CD4-positive, alpha-beta T cell (primary cell): ENCODE measurements around the gene GPR3. TPM values are rescaled to one million over a fixed set of nuclear protein-coding genes. Genes with fewer than 3 reads are reported as not detected.
A peak's percentile ranks its signal among the peaks of the same experiment; 100 is the strongest.
"Not testable (repeated sequence)": the region's sequence is repeated elsewhere in the genome, so short reads cannot be mapped to it uniquely, and the experiment has no call there.

Experiments used
- ATAC-seq: fragments of 200-7000 bp; cut with Tn5 transposase; one replicate; pipeline ENCODE4 v1.10.0; 2022; ENCODE audit warnings: mild to moderate bottlenecking; ENCODE audit not compliant: poor library complexity
- CTCF ChIA-PET: fragments of 350-600 bp; sonication (Branson Sonifier 250); formaldehyde crosslinking; loops from one replicate; lab custom pipeline; 2021; ENCODE audit warnings: antibody characterized with exemption, inconsistent platforms; lab: Charles Lee
- POLR2A ChIA-PET: fragments of 350-600 bp; sonication (Branson Sonifier 250); formaldehyde crosslinking; loops from one replicate; lab custom pipeline; 2021; ENCODE audit warnings: antibody characterized with exemption, inconsistent platforms; lab: Charles Lee
- DNase-seq, 14 experiments: peaks; one replicate each; pipeline ENCODE4 v3.0.0-alpha.2; 2013 to 2020; ENCODE audit warnings: mixed read lengths in 2 of 14
- H3K27ac ChIP-seq, 2 donors: one replicate each; pipeline versions ENCODE4 v1.5.1 to v1.7.0; 2013; ENCODE audit warnings: low read length in 2 of 2, low read depth in 1 of 2, mild to moderate bottlenecking in 1 of 2
- H3K27me3 ChIP-seq, 2 experiments: 1 replicate in 1 of 2; 2 replicates in 1 of 2; pipeline versions ENCODE4 v1.6.1 to v1.7.0; 2013; ENCODE audit warnings: low read length in 2 of 2, control low read depth in 1 of 2, mild to moderate bottlenecking in 1 of 2, moderate library complexity in 1 of 2; ENCODE audit not compliant: insufficient read depth in 2 of 2, control insufficient read depth in 1 of 2
- H3K36me3 ChIP-seq: one replicate; pipeline ENCODE4 v1.6.1; 2013; ENCODE audit warnings: low read length, control low read depth; ENCODE audit not compliant: insufficient read depth
- H3K4me1 ChIP-seq: one replicate; pipeline ENCODE4 v1.6.1; 2013; ENCODE audit warnings: low read length, control low read depth; ENCODE audit not compliant: insufficient read depth
- H3K4me3 ChIP-seq: one replicate; pipeline ENCODE4 v1.5.1; 2013; ENCODE audit warnings: mild to moderate bottlenecking, low read length, moderate library complexity
- H3K9me3 ChIP-seq, 2 experiments: 1 replicate in 1 of 2; 2 replicates in 1 of 2; pipeline versions ENCODE4 v1.6.1 to v1.7.0; 2013; ENCODE audit warnings: low read length in 2 of 2, mild to moderate bottlenecking in 2 of 2, control low read depth in 1 of 2, moderate library complexity in 1 of 2; ENCODE audit not compliant: control insufficient read depth in 1 of 2, insufficient read depth in 1 of 2
- H3K27ac Mint-ChIP-seq: one replicate; pipeline ENCODE4 v1.8.0; 2020; ENCODE audit warnings: mixed read lengths
- H3K27me3 Mint-ChIP-seq: one replicate; pipeline ENCODE4 v1.8.0; 2021; ENCODE audit warnings: mixed read lengths
- H3K36me3 Mint-ChIP-seq: one replicate; pipeline ENCODE4 v1.8.0; 2021; ENCODE audit warnings: low read depth, mixed read lengths
- H3K4me1 Mint-ChIP-seq: one replicate; pipeline ENCODE4 v1.8.0; 2021; ENCODE audit warnings: low read depth, mixed read lengths
- H3K4me3 Mint-ChIP-seq: one replicate; pipeline ENCODE4 v1.8.0; 2020; ENCODE audit warnings: mild to moderate bottlenecking, mixed read lengths
- H3K9me3 Mint-ChIP-seq: one replicate; pipeline ENCODE4 v1.8.0; 2020; ENCODE audit warnings: mixed read lengths
- intact Hi-C, 2 experiments: fragments of 100-400 bp; cut with DNase I in 1 of 2; cut with micrococcal nuclease in 1 of 2; formaldehyde crosslinking; loops; one replicate each; pipeline versions ENCODE4 v1.15.1 to v1.9.0; 2023 to 2025; cut with DNase I, micrococcal nuclease
- total RNA-seq, 174 experiments: library from RNA in 2 of 174; stranded (reverse) in 2 of 174; gene quantifications; one replicate each; pipeline ENCODE4 v1.2.3 and lab custom pipeline; 2021 to 2026
- TF ChIP-seq, protein P1 (sequence below): fragments of 200-600 bp; IDR thresholded peaks from one replicate; pipeline ENCODE4 v1.8.0; 2022; ENCODE audit warnings: antibody characterized with exemption, mild to moderate bottlenecking

GPR3 gene
- total RNA-seq, 2 experiments from 2014 or later = 0.14 to 0.19 TPM

DNA sequence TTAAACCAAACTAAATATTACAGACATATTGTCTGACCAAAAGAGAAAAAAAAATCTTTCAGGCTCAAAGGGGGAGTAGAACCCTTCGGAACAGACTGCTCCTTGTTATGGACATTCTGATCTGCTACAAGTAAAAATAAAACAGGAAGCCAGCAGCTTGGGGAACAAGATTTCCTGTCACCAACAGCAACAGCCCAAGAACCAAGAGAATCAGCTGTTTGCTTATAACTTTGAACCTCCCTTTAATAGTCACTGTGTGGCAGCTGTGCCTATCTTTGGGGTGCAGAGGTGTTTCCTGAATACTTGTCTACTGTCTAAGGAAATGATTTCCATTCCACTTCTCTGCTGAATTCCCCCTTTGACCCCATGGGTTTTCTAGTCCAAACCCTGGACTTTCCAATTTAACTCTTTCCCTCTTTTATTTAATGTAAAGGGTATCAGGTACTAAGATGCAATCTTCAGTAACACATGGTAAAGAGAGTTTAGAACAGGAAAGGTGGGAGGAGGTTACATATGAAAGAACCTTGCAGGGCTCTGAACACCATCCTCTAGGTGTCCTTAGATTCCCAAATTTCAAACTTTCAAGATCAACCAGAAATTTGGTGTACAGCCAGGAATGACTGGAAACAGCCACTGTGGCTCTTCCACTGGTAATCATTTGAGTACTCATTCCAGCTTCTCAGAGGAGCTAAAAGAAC is 38.6 kb downstream of the GPR3 start:
- DNase-seq (peak in 9 of 14 experiments; percentile 7 to 83 (median 19)), ATAC-seq (peak; percentile 87)
- peaks cover 22% of the 10 kb centered on the region for H3K36me3 ChIP-seq
- H3K4me1 ChIP-seq = peaks cover 90% of the 10 kb centered on the region
- Mint-ChIP-seq H3K27me3 (no peaks in the 10 kb centered on the region), H3K36me3 (peaks cover 31% of the 10 kb centered on the region), H3K9me3 (no peaks in the 10 kb centered on the region), H3K4me3 (peak overlapping the region; percentile 74), H3K4me1 (peaks cover 87% of the 10 kb centered on the region), H3K27ac (peak overlapping the region; percentile 86)
- peak overlapping the region; percentile 16 for H3K4me3 ChIP-seq
- ChIA-PET CTCF (interaction anchor here (0.9 to 2.0 kb wide), 6 partner anchors 13 to 238 kb away, joined by 3 to 9 read pairs (median 4); no protein-coding TSS in a partner anchor), POLR2A (interaction anchor here (0.8 to 4.1 kb wide), 13 partner anchors 10 to 173 kb away, joined by 3 to 21 read pairs (median 5); partner anchors contain the start of genes AHDC1 and WASF2)
- H3K9me3 ChIP-seq = no peaks in the 10 kb centered on the region
- TF ChIP-seq, protein P1, sequence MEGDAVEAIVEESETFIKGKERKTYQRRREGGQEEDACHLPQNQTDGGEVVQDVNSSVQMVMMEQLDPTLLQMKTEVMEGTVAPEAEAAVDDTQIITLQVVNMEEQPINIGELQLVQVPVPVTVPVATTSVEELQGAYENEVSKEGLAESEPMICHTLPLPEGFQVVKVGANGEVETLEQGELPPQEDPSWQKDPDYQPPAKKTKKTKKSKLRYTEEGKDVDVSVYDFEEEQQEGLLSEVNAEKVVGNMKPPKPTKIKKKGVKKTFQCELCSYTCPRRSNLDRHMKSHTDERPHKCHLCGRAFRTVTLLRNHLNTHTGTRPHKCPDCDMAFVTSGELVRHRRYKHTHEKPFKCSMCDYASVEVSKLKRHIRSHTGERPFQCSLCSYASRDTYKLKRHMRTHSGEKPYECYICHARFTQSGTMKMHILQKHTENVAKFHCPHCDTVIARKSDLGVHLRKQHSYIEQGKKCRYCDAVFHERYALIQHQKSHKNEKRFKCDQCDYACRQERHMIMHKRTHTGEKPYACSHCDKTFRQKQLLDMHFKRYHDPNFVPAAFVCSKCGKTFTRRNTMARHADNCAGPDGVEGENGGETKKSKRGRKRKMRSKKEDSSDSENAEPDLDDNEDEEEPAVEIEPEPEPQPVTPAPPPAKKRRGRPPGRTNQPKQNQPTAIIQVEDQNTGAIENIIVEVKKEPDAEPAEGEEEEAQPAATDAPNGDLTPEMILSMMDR = peak; percentile 4
- no peaks in the 10 kb centered on the region for H3K27me3 ChIP-seq
- intact Hi-C loops = loop anchor here (1.0 to 5.0 kb wide), 4 partner anchors 9 to 61 kb away; partner anchors contain the start of gene WASF2 (in 1 of the 2)
- peak overlapping the region; percentile 46 to 56 for H3K27ac ChIP-seq

DNA sequence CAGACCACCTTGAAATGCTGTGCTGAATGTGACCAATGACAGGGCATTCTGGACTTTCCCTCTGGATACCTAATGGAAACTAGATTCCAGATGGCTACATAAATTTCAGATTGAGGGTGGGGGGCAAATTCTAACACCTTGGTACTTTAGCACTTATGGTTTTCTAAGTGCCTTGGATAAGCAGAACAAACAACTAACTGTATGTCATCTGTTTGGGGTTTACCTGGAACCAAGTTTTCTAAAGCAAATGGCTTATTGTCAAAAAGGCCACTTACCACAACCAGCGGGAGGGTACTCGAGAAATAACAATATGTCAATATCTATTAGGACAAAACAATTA is 39.1 kb downstream of the GPR3 start:
- ChIA-PET CTCF (interaction anchor here (0.9 to 2.0 kb wide), 5 partner anchors 15 to 238 kb away, joined by 3 to 9 read pairs (median 3); no protein-coding TSS in a partner anchor), POLR2A (interaction anchor here (1.0 to 4.1 kb wide), 7 partner anchors 10 to 90 kb away, joined by 3 to 21 read pairs (median 6); partner anchors contain the start of gene WASF2)
- Mint-ChIP-seq H3K27me3 (no peaks in the 10 kb centered on the region), H3K36me3 (peaks cover 26% of the 10 kb centered on the region), H3K9me3 (no peaks in the 10 kb centered on the region), H3K27ac (peak overlapping the region; percentile 86), H3K4me1 (peaks cover 87% of the 10 kb centered on the region), H3K4me3 (peak overlapping the region; percentile 74)
- Histone ChIP-seq H3K4me3 (no peak overlapping the region), H3K27ac (peak overlapping the region in 1 of 2 donors; percentile 56), H3K4me1 (peaks cover 95% of the 10 kb centered on the region), H3K9me3 (no peaks in the 10 kb centered on the region), H3K36me3 (peaks cover 18% of the 10 kb centered on the region), H3K27me3 (no peaks in the 10 kb centered on the region)
- ATAC-seq = no peak
- TF ChIP-seq, protein P1 = no peak
- no peak for DNase-seq
- intact Hi-C loops = loop anchor here (1.0 to 5.0 kb wide), 4 partner anchors 9 to 61 kb away; partner anchors contain the start of gene WASF2 (in 1 of the 2)

DNA sequence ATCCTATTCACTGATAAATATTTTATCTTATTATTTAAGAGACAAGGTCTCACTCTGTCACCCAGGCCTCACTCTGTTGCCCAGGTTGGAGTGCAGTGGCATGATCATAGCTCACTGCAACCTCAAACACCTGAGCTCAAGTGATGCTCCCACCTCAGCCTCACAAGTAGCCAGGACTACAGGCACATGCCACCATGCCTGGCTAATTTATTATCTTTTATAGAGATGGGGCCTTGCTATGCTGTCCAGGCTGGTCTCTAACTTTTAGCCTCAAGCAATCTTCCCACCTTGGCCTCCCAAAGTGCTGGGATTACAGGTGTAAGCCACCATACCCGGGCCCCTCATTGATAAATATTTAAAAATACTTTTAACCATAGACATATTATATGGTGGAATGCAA is 40.3 kb downstream of the GPR3 start:
- H3K4me3 Mint-ChIP-seq, H3K27me3 ChIP-seq, POLR2A ChIA-PET, CTCF ChIA-PET, ATAC-seq, H3K9me3 ChIP-seq, DNase-seq, H3K4me3 ChIP-seq, H3K27me3 Mint-ChIP-seq, H3K36me3 ChIP-seq, H3K9me3 Mint-ChIP-seq: not testable (repeated sequence)
- H3K27ac Mint-ChIP-seq = peak overlapping the region; percentile 80
- intact Hi-C loops = loop anchor here (5.0 kb wide), 2 partner anchors 40 to 60 kb away; partner anchors contain the start of gene WASF2 (in 1 of the 2)
- H3K4me1 ChIP-seq = peaks cover 91% of the 10 kb centered on the region
- peak overlapping the region in 1 of 2 donors; percentile 32 for H3K27ac ChIP-seq
- H3K4me1 Mint-ChIP-seq = peaks cover 87% of the 10 kb centered on the region
- H3K36me3 Mint-ChIP-seq = peaks cover 14% of the 10 kb centered on the region
